ENCODE data around the gene IL36B. TPM values are rescaled to one million over a fixed set of nuclear protein-coding genes. Genes with fewer than 3 reads are reported as not detected.
"Not testable (repeated sequence)": the region's sequence is repeated elsewhere in the genome, so short reads cannot be mapped to it uniquely, and the experiment has no call there.

IL36B gene
- total RNA-seq: not detected

GRCh38 chr2:113052396-113052917 is at the start of gene IL36B:
Gene IL36B (minus strand): TSS chr2:113052867.
- H3K4me3 ChIP-seq (ENCODE audit: low read length in 3 of 3): no peak within 1 kb of the TSS
- H3K9ac ChIP-seq (ENCODE audit: low read depth in 1 of 3, low read length in 3 of 3): no peak within 1 kb of the TSS
- H3K27ac ChIP-seq (ENCODE audit: low read depth, low read length): no peak within 1 kb of the TSS
- no peaks in the 10 kb centered on the region for H3K27me3 ChIP-seq (ENCODE audit: control insufficient read depth in 3 of 3, insufficient read depth in 3 of 3, low read length in 3 of 3)
- H3K4me1 ChIP-seq (ENCODE audit: control insufficient read depth in 3 of 3, insufficient read depth in 3 of 3, low read length in 3 of 3): no peaks in the 10 kb centered on the region
- peaks cover 0 to 2% (median 0%) of the 10 kb centered on the region in 3 donors for H3K9me3 ChIP-seq (ENCODE audit: control insufficient read depth in 3 of 3, low read length in 3 of 3)
- no peaks in the 10 kb centered on the region for H3K36me3 ChIP-seq (ENCODE audit: control insufficient read depth in 3 of 3, insufficient read depth in 3 of 3, low read length in 3 of 3)

- H3K27me3 ChIP-seq (ENCODE audit: control insufficient read depth in 3 of 3, insufficient read depth in 3 of 3, low read length in 3 of 3): no peaks in the 10 kb centered on the region
- no peak overlapping the region for H3K9ac ChIP-seq (ENCODE audit: low read depth in 1 of 3, low read length in 3 of 3)
- H3K4me3 ChIP-seq (ENCODE audit: low read length in 3 of 3): no peak overlapping the region
- H3K27ac ChIP-seq (ENCODE audit: low read depth, low read length): no peak overlapping the region
- no peaks in the 10 kb centered on the region for H3K4me1 ChIP-seq (ENCODE audit: control insufficient read depth in 3 of 3, insufficient read depth in 3 of 3, low read length in 3 of 3)
- no peaks in the 10 kb centered on the region for H3K36me3 ChIP-seq (ENCODE audit: control insufficient read depth in 3 of 3, insufficient read depth in 3 of 3, low read length in 3 of 3)
- peaks cover 0 to 3% (median 0%) of the 10 kb centered on the region in 3 donors for H3K9me3 ChIP-seq (ENCODE audit: control insufficient read depth in 3 of 3, low read length in 3 of 3)
These were observed 49.5 kb upstream of the IL36B start for GRCh38 chr2:113102133-113102532.

GRCh38 chr2:113098532-113098931 is 45.9 kb upstream of the IL36B start:
- no peaks in the 10 kb centered on the region for H3K36me3 ChIP-seq (ENCODE audit: control insufficient read depth in 3 of 3, insufficient read depth in 3 of 3, low read length in 3 of 3)
- no peaks in the 10 kb centered on the region for H3K27me3 ChIP-seq (ENCODE audit: control insufficient read depth in 3 of 3, insufficient read depth in 3 of 3, low read length in 3 of 3)
- H3K27ac ChIP-seq (ENCODE audit: low read depth, low read length): no peak overlapping the region
- no peak overlapping the region for H3K4me3 ChIP-seq (ENCODE audit: low read length in 3 of 3)
- no peak overlapping the region for H3K9ac ChIP-seq (ENCODE audit: low read depth in 1 of 3, low read length in 3 of 3)
- H3K9me3 ChIP-seq (ENCODE audit: control insufficient read depth in 3 of 3, low read length in 3 of 3): peaks cover 0 to 3% (median 0%) of the 10 kb centered on the region in 3 donors
- no peaks in the 10 kb centered on the region for H3K4me1 ChIP-seq (ENCODE audit: control insufficient read depth in 3 of 3, insufficient read depth in 3 of 3, low read length in 3 of 3)

GRCh38 chr2:113098041-113098440 is 45.4 kb upstream of the IL36B start:
- H3K4me3 ChIP-seq (ENCODE audit: low read length in 3 of 3): no peak overlapping the region
- H3K9me3 ChIP-seq (ENCODE audit: control insufficient read depth in 3 of 3, low read length in 3 of 3): peaks cover 0 to 3% (median 0%) of the 10 kb centered on the region in 3 donors
- H3K27me3 ChIP-seq (ENCODE audit: control insufficient read depth in 3 of 3, insufficient read depth in 3 of 3, low read length in 3 of 3): peaks cover 0 to 4% (median 0%) of the 10 kb centered on the region in 3 donors
- no peak overlapping the region for H3K27ac ChIP-seq (ENCODE audit: low read depth, low read length)
- H3K36me3 ChIP-seq (ENCODE audit: control insufficient read depth in 3 of 3, insufficient read depth in 3 of 3, low read length in 3 of 3): no peaks in the 10 kb centered on the region
- H3K4me1 ChIP-seq (ENCODE audit: control insufficient read depth in 3 of 3, insufficient read depth in 3 of 3, low read length in 3 of 3): no peaks in the 10 kb centered on the region
- no peak overlapping the region for H3K9ac ChIP-seq (ENCODE audit: low read depth in 1 of 3, low read length in 3 of 3)

GRCh38 chr2:113096842-113097618 is 44.4 kb upstream of the IL36B start:
- not testable (repeated sequence) for H3K9ac ChIP-seq (ENCODE audit: low read depth in 1 of 3, low read length in 3 of 3); H3K27me3 ChIP-seq (ENCODE audit: control insufficient read depth in 3 of 3, insufficient read depth in 3 of 3, low read length in 3 of 3); H3K36me3 ChIP-seq (ENCODE audit: control insufficient read depth in 3 of 3, insufficient read depth in 3 of 3, low read length in 3 of 3); H3K4me3 ChIP-seq (ENCODE audit: low read length in 3 of 3); H3K4me1 ChIP-seq (ENCODE audit: control insufficient read depth in 3 of 3, insufficient read depth in 3 of 3, low read length in 3 of 3); H3K27ac ChIP-seq (ENCODE audit: low read depth, low read length); H3K9me3 ChIP-seq (ENCODE audit: control insufficient read depth in 3 of 3, low read length in 3 of 3)

GRCh38 chr2:113096306-113096705 is 43.6 kb upstream of the IL36B start:
- H3K36me3 ChIP-seq (ENCODE audit: control insufficient read depth in 3 of 3, insufficient read depth in 3 of 3, low read length in 3 of 3); H3K27me3 ChIP-seq (ENCODE audit: control insufficient read depth in 3 of 3, insufficient read depth in 3 of 3, low read length in 3 of 3); H3K4me3 ChIP-seq (ENCODE audit: low read length in 3 of 3); H3K9ac ChIP-seq (ENCODE audit: low read depth in 1 of 3, low read length in 3 of 3); H3K9me3 ChIP-seq (ENCODE audit: control insufficient read depth in 3 of 3, low read length in 3 of 3); H3K27ac ChIP-seq (ENCODE audit: low read depth, low read length); H3K4me1 ChIP-seq (ENCODE audit: control insufficient read depth in 3 of 3, insufficient read depth in 3 of 3, low read length in 3 of 3): not testable (repeated sequence)

- Histone ChIP-seq H3K36me3 (ENCODE audit: control insufficient read depth in 3 of 3, insufficient read depth in 3 of 3, low read length in 3 of 3) (no peaks in the 10 kb centered on the region), H3K27ac (ENCODE audit: low read depth, low read length) (no peak overlapping the region), H3K9ac (ENCODE audit: low read depth in 1 of 3, low read length in 3 of 3) (no peak overlapping the region), H3K4me1 (ENCODE audit: control insufficient read depth in 3 of 3, insufficient read depth in 3 of 3, low read length in 3 of 3) (no peaks in the 10 kb centered on the region), H3K4me3 (ENCODE audit: low read length in 3 of 3) (no peak overlapping the region), H3K9me3 (ENCODE audit: control insufficient read depth in 3 of 3, low read length in 3 of 3) (peaks cover 0 to 3% (median 0%) of the 10 kb centered on the region in 3 donors), H3K27me3 (ENCODE audit: control insufficient read depth in 3 of 3, insufficient read depth in 3 of 3, low read length in 3 of 3) (peaks cover 0 to 9% (median 0%) of the 10 kb centered on the region in 3 donors)
These were observed 40.9 kb upstream of the IL36B start for GRCh38 chr2:113093613-113093977.

GRCh38 chr2:113092864-113093612 is 40.4 kb upstream of the IL36B start:
- H3K9me3 ChIP-seq (ENCODE audit: control insufficient read depth in 3 of 3, low read length in 3 of 3): no peaks in the 10 kb centered on the region
- no peak overlapping the region for H3K27ac ChIP-seq (ENCODE audit: low read depth, low read length)

GRCh38 chr2:113091231-113091896 is 38.7 kb upstream of the IL36B start:
- H3K27me3 ChIP-seq (ENCODE audit: control insufficient read depth in 3 of 3, insufficient read depth in 3 of 3, low read length in 3 of 3): peaks cover 0 to 9% (median 0%) of the 10 kb centered on the region in 3 donors
- H3K4me3 ChIP-seq (ENCODE audit: low read length in 3 of 3): no peak overlapping the region
- H3K4me1 ChIP-seq (ENCODE audit: control insufficient read depth in 3 of 3, insufficient read depth in 3 of 3, low read length in 3 of 3): no peaks in the 10 kb centered on the region
- H3K9me3 ChIP-seq (ENCODE audit: control insufficient read depth in 3 of 3, low read length in 3 of 3): peaks cover 0 to 5% (median 2%) of the 10 kb centered on the region in 3 donors
- H3K27ac ChIP-seq (ENCODE audit: low read depth, low read length): no peak overlapping the region
- H3K9ac ChIP-seq (ENCODE audit: low read depth in 1 of 3, low read length in 3 of 3): no peak overlapping the region
- H3K36me3 ChIP-seq (ENCODE audit: control insufficient read depth in 3 of 3, insufficient read depth in 3 of 3, low read length in 3 of 3): no peaks in the 10 kb centered on the region

More at GRCh38 chr2:113092864-113093612, 40.4 kb upstream of the IL36B start:
- Histone ChIP-seq H3K4me1 (ENCODE audit: control insufficient read depth in 3 of 3, insufficient read depth in 3 of 3, low read length in 3 of 3) (no peaks in the 10 kb centered on the region), H3K9ac (ENCODE audit: low read depth in 1 of 3, low read length in 3 of 3) (no peak overlapping the region), H3K36me3 (ENCODE audit: control insufficient read depth in 3 of 3, insufficient read depth in 3 of 3, low read length in 3 of 3) (no peaks in the 10 kb centered on the region), H3K27me3 (ENCODE audit: control insufficient read depth in 3 of 3, insufficient read depth in 3 of 3, low read length in 3 of 3) (peaks cover 0 to 9% (median 0%) of the 10 kb centered on the region in 3 donors), H3K4me3 (ENCODE audit: low read length in 3 of 3) (no peak overlapping the region)
